ENCODE results near the gene COL6A5. TPM values are rescaled to one million over a fixed set of nuclear protein-coding genes. Genes with fewer than 3 reads are reported as not detected.

COL6A5 gene
- total RNA-seq, 1 donor from 2014 or later: not detected

- intact Hi-C loops (cut with micrococcal nuclease): no loop called here
- CTCF ChIA-PET: no interaction called here
- peaks cover 4% of the 10 kb centered on the region for H3K27me3 Mint-ChIP-seq
- no peak for TF ChIP-seq CTCF (IDR thresholded peaks at IDR 0.05)
- ATAC-seq (ENCODE audit: low read depth): no peak
- H3K36me3 Mint-ChIP-seq (ENCODE audit: low read depth): no peaks in the 10 kb centered on the region
- POLR2A ChIA-PET: no interaction called here
- H3K27ac Mint-ChIP-seq: no peak overlapping the region
- no peaks in the 10 kb centered on the region for H3K4me1 Mint-ChIP-seq
- H3K9me3 Mint-ChIP-seq: peaks cover under 1% of the 10 kb centered on the region
- DNase-seq: no peak
- H3K4me3 Mint-ChIP-seq: no peak overlapping the region
Observed at GRCh38 chr3:130509008-130509407, 163.5 kb downstream of the COL6A5 start.

- Mint-ChIP-seq H3K4me3 (no peak overlapping the region), H3K4me1 (no peaks in the 10 kb centered on the region), H3K27ac (no peak overlapping the region), H3K27me3 (peaks cover 33% of the 10 kb centered on the region), H3K9me3 (peaks cover 4% of the 10 kb centered on the region), H3K36me3 (ENCODE audit: low read depth) (no peaks in the 10 kb centered on the region)
- ATAC-seq (ENCODE audit: low read depth) (no peak), DNase-seq (no peak)
- CTCF ChIA-PET: no interaction called here
- POLR2A ChIA-PET: no interaction called here
- TF ChIP-seq CTCF (IDR thresholded peaks at IDR 0.05): no peak
- intact Hi-C loops (cut with micrococcal nuclease): no loop called here
Observed at GRCh38 chr3:130514681-130515080, 169.2 kb downstream of the COL6A5 start.

GRCh38 chr3:130515755-130516154 lies 170.3 kb downstream of the COL6A5 start:
- ChIA-PET CTCF (no interaction called here), POLR2A (interaction anchor here (0.9 kb wide), 1 partner anchor 300 kb away, joined by 3 read pairs; no protein-coding TSS in a partner anchor)

GRCh38 chr3:130516645-130517512 lies 171.4 kb downstream of the COL6A5 start, which contains the start of gene COL6A6:
TSS of gene COL6A6 (plus strand) at chr3:130517177. CDS start at chr3:130560365, 43,188 bp downstream.
- no peak for TF ChIP-seq CTCF (IDR thresholded peaks at IDR 0.05)
- no peak within 1 kb of the TSS for H3K4me3 Mint-ChIP-seq
- no peaks in the 10 kb centered on the region for H3K36me3 Mint-ChIP-seq (ENCODE audit: low read depth)
- no peak within 1 kb of the TSS for H3K27ac Mint-ChIP-seq
- H3K27me3 Mint-ChIP-seq: peaks cover 34% of the 10 kb centered on the region
- intact Hi-C loops (cut with micrococcal nuclease): no loop called here
- ChIA-PET CTCF (no interaction called here), POLR2A (interaction anchor here (0.9 kb wide), 1 partner anchor 301 kb away, joined by 3 read pairs; no protein-coding TSS in a partner anchor)
- DNase-seq (no peak), ATAC-seq (ENCODE audit: low read depth) (no peak)
- peaks cover 4% of the 10 kb centered on the region for H3K9me3 Mint-ChIP-seq
- no peaks in the 10 kb centered on the region for H3K4me1 Mint-ChIP-seq

More at GRCh38 chr3:130515755-130516154, 170.3 kb downstream of the COL6A5 start:
- Mint-ChIP-seq H3K36me3 (ENCODE audit: low read depth) (no peaks in the 10 kb centered on the region), H3K27ac (no peak overlapping the region), H3K4me1 (no peaks in the 10 kb centered on the region), H3K27me3 (peaks cover 33% of the 10 kb centered on the region), H3K9me3 (peaks cover 4% of the 10 kb centered on the region), H3K4me3 (no peak overlapping the region)
- no peak for ATAC-seq (ENCODE audit: low read depth)
- no peak for TF ChIP-seq CTCF (IDR thresholded peaks at IDR 0.05)
- intact Hi-C loops (cut with micrococcal nuclease): no loop called here
- DNase-seq: no peak

- no peak for DNase-seq
- Mint-ChIP-seq H3K36me3 (ENCODE audit: low read depth) (no peaks in the 10 kb centered on the region), H3K4me1 (no peaks in the 10 kb centered on the region), H3K4me3 (no peak overlapping the region), H3K9me3 (peaks cover 4% of the 10 kb centered on the region), H3K27me3 (peaks cover 31% of the 10 kb centered on the region), H3K27ac (no peak overlapping the region)
- CTCF ChIA-PET: no interaction called here
- no peak for ATAC-seq (ENCODE audit: low read depth)
- no peak for TF ChIP-seq CTCF (IDR thresholded peaks at IDR 0.05)
- intact Hi-C loops (cut with micrococcal nuclease): no loop called here
- POLR2A ChIA-PET: no interaction called here
Observed at GRCh38 chr3:130517602-130518001, 172.1 kb downstream of the COL6A5 start.
